Measurements from ENCODE around the gene CYP24A1. TPM values are rescaled to one million over a fixed set of nuclear protein-coding genes. Genes with fewer than 3 reads are reported as not detected.

CYP24A1 gene
- polyA plus RNA-seq, 1 donor (not counting 4 experiments of a cell fraction or from before 2014, with no cell fraction given): 18.2 TPM

DNA sequence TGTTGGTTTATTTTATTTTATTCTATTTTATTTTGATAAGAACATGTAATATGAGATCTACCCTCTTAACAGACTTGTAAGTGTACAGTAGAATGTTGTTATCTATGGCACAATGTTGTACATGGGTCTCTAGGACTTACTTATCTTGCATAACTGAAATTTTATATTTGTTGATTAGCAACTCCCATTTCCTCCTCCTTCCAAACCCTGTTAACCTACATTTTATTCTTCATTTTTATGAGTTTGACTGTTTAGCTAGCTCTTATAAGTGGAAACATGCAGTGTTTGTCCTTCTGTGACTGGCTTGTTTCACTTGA, 65.5 kb downstream of the CYP24A1 start:
- FAIRE-seq (no peak), DNase-seq (ENCODE audit: low read depth, low spot score) (no peak)
- Histone ChIP-seq H3K36me3 (ENCODE audit: control insufficient read depth in 2 of 2, extremely low read depth in 1 of 2, insufficient read depth in 2 of 2, low read length in 2 of 2) (no peaks in the 10 kb centered on the region), H4K20me1 (ENCODE audit: control insufficient read depth, extremely low read depth, insufficient read depth, low read length) (no peaks in the 10 kb centered on the region), H2AFZ (ENCODE audit: control insufficient read depth, low read length) (no peak overlapping the region), H3K9me1 (ENCODE audit: control insufficient read depth, extremely low read depth, insufficient read depth, low read length) (no peaks in the 10 kb centered on the region), H3K4me3 (ENCODE audit: control insufficient read depth in 2 of 3, extremely low read depth in 1 of 3, insufficient read depth in 2 of 3, low read depth in 1 of 3, low read length in 3 of 3) (no peak overlapping the region), H3K4me1 (ENCODE audit: control insufficient read depth, extremely low read depth, insufficient read depth, low read length) (peaks cover 52% of the 10 kb centered on the region), H3K9ac (ENCODE audit: control insufficient read depth, extremely low read depth, insufficient read depth, low read length) (no peak overlapping the region), H3K27ac (ENCODE audit: control insufficient read depth, insufficient read depth, low read length) (no peak overlapping the region), H3K9me3 (ENCODE audit: control insufficient read depth, low read depth, low read length) (peaks cover 2% of the 10 kb centered on the region), H3K4me2 (ENCODE audit: control insufficient read depth, extremely low read depth, insufficient read depth, low read depth, low read length) (no peak overlapping the region), H3K79me2 (ENCODE audit: control insufficient read depth, insufficient read depth, low read length) (no peaks in the 10 kb centered on the region), H3K27me3 (ENCODE audit: control insufficient read depth, extremely low read depth, insufficient read depth, low read length) (no peaks in the 10 kb centered on the region)
- dilution Hi-C loops (cut with MboI; ENCODE audit: extremely low pct_ligation_motif_present, low sequenced_read_pairs): no loop called here
- TF ChIP-seq EZH2 (IDR thresholded peaks at IDR 0.05; ENCODE audit: low read length): no peak
- TF ChIP-seq, protein P1, sequence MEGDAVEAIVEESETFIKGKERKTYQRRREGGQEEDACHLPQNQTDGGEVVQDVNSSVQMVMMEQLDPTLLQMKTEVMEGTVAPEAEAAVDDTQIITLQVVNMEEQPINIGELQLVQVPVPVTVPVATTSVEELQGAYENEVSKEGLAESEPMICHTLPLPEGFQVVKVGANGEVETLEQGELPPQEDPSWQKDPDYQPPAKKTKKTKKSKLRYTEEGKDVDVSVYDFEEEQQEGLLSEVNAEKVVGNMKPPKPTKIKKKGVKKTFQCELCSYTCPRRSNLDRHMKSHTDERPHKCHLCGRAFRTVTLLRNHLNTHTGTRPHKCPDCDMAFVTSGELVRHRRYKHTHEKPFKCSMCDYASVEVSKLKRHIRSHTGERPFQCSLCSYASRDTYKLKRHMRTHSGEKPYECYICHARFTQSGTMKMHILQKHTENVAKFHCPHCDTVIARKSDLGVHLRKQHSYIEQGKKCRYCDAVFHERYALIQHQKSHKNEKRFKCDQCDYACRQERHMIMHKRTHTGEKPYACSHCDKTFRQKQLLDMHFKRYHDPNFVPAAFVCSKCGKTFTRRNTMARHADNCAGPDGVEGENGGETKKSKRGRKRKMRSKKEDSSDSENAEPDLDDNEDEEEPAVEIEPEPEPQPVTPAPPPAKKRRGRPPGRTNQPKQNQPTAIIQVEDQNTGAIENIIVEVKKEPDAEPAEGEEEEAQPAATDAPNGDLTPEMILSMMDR (optimal IDR thresholded peaks at IDR 0.05 in 1 of 3, IDR thresholded peaks at IDR 0.05 in 1 of 3, conservative IDR thresholded peaks at IDR 0.05 in 1 of 3; ENCODE audit: extremely low read depth in 1 of 3, insufficient read depth in 2 of 3, low read length in 3 of 3): no peak

DNA sequence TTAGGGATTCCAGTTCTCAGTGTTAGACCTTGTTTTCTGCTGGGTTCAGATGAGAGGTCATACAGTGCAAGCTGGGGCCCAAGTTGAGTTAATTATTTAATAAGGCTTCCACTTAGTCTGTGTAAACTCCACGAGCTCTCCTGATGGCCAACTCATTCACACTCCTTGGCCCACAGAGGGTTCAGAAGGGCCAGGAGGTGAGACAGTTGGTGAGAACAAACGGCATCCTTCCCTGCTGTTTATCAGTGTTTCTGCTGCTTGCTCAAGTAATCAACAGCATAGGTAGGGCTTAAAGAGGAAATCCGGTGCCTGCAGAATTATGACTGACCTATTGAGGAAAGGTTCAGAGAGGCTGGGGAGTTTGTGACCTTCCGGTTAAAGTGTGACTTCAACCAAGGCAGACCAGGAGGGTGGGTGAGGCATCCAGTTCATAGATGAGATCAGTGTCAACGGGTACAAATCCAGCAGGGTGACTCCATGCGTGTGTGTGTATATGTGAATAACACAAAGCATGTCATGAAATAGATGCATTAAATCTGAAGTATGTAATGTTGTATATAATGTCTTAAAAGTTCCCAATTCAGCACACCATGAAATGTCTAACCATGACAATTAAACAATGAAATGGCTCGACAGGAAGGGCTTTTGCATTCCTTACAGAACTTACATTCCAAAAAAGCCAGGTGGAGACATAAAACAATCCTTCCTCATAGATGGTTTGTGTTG, 66.0 kb downstream of the CYP24A1 start:
- Histone ChIP-seq H3K4me1 (ENCODE audit: control insufficient read depth, extremely low read depth, insufficient read depth, low read length) (peaks cover 52% of the 10 kb centered on the region), H4K20me1 (ENCODE audit: control insufficient read depth, extremely low read depth, insufficient read depth, low read length) (no peaks in the 10 kb centered on the region), H3K36me3 (ENCODE audit: control insufficient read depth in 2 of 2, extremely low read depth in 1 of 2, insufficient read depth in 2 of 2, low read length in 2 of 2) (no peaks in the 10 kb centered on the region), H3K79me2 (ENCODE audit: control insufficient read depth, insufficient read depth, low read length) (no peaks in the 10 kb centered on the region), H3K4me2 (ENCODE audit: control insufficient read depth, extremely low read depth, insufficient read depth, low read depth, low read length) (peak overlapping the region; percentile 42), H3K9me3 (ENCODE audit: control insufficient read depth, low read depth, low read length) (peaks cover 2% of the 10 kb centered on the region), H2AFZ (ENCODE audit: control insufficient read depth, low read length) (peak overlapping the region; percentile 58), H3K27me3 (ENCODE audit: control insufficient read depth, extremely low read depth, insufficient read depth, low read length) (no peaks in the 10 kb centered on the region), H3K9ac (ENCODE audit: control insufficient read depth, extremely low read depth, insufficient read depth, low read length) (no peak overlapping the region), H3K9me1 (ENCODE audit: control insufficient read depth, extremely low read depth, insufficient read depth, low read length) (no peaks in the 10 kb centered on the region), H3K27ac (ENCODE audit: control insufficient read depth, insufficient read depth, low read length) (peak overlapping the region; percentile 50), H3K4me3 (ENCODE audit: control insufficient read depth in 2 of 3, extremely low read depth in 1 of 3, insufficient read depth in 2 of 3, low read depth in 1 of 3, low read length in 3 of 3) (no peak overlapping the region)
- dilution Hi-C loops (cut with MboI; ENCODE audit: extremely low pct_ligation_motif_present, low sequenced_read_pairs): no loop called here
- FAIRE-seq (no peak), DNase-seq (ENCODE audit: low read depth, low spot score) (no peak)
- TF ChIP-seq EZH2 (IDR thresholded peaks at IDR 0.05; ENCODE audit: low read length): no peak
- TF ChIP-seq, protein P1 (optimal IDR thresholded peaks at IDR 0.05 in 1 of 3, IDR thresholded peaks at IDR 0.05 in 1 of 3, conservative IDR thresholded peaks at IDR 0.05 in 1 of 3; ENCODE audit: extremely low read depth in 1 of 3, insufficient read depth in 2 of 3, low read length in 3 of 3): no peak
